COLO829 (cell line): ENCODE results near the gene DPP7.
"Not testable (repeated sequence)": the region's sequence is repeated elsewhere in the genome, so short reads cannot be mapped to it uniquely, and the experiment has no call there.

Source experiments
- DNase-seq: peaks from one replicate; pipeline ENCODE4 v3.0.0; 2012; ENCODE audit warnings: low spot score

The DPP7 gene

GRCh38 chr9:137070906-137071275 is 43.6 kb downstream of the DPP7 start:
- DNase-seq = no peak

- peak; percentile 80 for DNase-seq
Observed at GRCh38 chr9:137070201-137070905, 44.2 kb downstream of the DPP7 start, which contains the start of gene SAPCD2. SAPCD2 (minus strand) TSS chr9:137070557; CDS start chr9:137070460, 97 bp downstream.

GRCh38 chr9:137069508-137070091 is 44.9 kb downstream of the DPP7 start:
- DNase-seq = no peak

GRCh38 chr9:137068539-137069507 is 45.7 kb downstream of the DPP7 start:
- DNase-seq = no peak

DNA sequence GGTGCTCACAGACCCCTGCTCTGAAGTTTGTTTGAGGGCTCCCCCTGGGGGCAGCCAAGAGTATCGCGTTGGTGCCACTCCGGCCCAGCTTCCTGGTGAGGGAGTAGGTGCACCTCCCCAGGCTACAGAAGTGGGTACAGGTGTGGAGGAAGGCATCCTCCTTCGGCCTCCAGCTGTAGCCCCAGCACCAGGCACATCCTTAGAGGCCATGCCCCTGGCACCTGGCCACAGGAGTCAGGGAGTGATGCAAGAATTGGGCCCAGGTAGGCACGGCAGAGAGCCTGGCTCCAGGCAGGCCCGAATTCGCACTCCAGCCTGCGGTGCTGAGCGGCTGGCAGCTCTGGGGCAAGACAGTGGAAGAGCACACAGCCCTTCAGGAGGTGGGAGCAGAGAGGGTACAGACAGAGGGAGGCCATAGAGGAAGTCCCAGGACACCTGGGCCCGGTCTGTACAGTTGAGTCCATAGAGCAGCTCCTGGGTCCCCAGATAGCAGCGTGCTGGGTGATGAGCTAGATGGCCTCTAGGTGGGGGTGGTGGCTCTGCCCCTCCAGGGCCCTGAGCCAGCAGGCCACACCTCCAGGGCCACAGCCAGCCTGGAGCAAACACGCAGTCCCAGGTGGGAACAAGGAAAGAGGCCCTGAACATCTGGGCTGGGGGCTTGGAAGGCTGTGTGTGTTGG is 46.5 kb downstream of the DPP7 start:
- peak; percentile 68 for DNase-seq

DNA sequence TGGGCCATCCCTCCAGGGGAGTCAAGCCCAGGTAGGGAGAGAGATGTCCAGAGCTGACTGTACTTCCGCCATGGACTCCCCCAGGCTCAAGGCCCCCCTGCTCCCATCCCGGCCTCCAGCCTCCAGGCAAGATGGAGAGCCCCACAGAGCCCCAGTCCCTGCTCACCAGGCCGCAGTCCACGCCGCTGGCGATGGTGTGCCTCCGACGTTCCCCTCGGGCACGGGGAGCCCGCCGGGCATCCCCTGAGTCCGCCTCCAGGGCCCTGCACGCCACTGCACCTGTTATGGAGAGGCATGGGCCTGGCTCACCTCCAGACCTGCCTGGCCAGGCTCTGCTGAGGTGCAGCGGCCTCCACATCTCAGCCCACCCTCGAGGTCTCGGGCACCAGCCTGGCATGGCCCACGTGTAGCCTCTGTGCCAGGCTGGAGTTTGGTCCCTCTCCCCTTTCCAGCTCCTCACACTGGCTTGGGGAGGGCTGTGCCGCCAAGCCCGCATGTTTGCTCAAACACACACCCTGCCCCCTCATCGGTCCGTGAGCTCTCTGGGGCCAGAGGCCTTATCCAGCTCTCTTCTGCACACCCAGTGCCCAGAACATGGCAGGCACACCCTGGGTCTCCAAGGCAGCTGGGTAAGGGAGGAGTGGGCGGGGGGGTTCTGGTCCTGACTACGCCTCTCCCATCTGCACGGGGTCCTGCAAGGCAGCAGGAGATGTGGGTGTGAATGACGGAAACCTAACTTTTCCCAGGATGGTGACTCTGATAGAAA is 48.3 kb downstream of the DPP7 start:
- DNase-seq = no peak

- no peak for DNase-seq
Observed at GRCh38 chr9:137065336-137065967, 49.1 kb downstream of the DPP7 start.

DNA sequence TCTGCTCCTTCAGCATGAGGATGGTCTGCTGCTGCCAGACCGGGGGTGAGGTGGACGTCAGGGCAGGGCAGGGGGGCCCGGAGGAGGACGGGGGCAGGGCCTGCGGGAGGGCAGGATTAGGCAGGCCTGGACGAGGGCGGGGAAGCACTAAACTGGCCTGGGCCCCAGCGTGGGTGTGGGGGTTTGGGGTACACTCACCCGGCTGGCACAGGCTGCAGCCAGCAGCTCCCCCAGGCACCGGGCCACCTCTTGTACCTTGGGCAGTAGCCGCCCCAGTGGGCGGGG is 49.7 kb downstream of the DPP7 start:
- DNase-seq = no peak

- DNase-seq = peak; percentile 64
Observed at GRCh38 chr9:137064027-137064879, 50.3 kb downstream of the DPP7 start.

- DNase-seq = no peak
Observed at GRCh38 chr9:137063311-137064026, 51.1 kb downstream of the DPP7 start.

DNA sequence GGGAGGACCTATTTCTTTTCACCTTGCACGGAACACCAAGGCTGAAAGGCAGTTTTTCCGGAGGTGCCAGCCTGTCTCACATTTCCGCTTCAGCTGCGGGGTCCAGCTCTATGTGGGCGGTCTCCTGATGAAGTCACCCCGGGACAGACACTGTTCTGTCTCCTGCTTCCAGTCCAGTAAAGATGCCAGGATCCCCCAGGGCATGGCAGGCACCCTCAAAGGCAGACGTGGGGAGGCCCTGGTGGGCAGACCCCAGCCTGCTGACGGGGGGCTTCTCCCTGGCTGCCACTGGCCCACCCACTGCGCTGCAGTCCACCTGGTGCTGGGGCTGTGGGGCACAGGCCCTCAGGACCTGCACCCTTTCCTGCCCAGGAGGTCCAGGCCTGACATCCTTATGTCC is 51.7 kb downstream of the DPP7 start:
- not testable (repeated sequence) for DNase-seq

DNA sequence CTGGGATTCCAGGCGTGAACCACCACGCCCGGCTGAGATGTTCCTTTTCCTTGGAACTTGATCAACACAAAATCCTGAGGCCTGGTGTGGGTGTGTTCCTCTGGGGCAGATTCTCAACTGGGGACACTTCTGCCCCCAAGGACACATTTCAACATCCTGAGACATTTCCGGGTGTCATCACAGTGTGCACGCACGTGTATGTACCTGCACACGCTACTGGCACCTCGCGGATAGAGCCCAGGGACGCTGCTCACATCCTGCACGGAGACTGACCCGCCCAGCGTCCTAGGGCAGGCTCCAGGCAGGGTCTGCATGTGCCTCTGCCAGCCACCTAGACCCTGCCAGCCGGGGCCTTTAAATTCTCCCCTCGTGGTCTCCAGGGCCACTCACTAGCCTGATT is 52.1 kb downstream of the DPP7 start:
- DNase-seq = no peak
